GM12891 (cell line): ENCODE measurements around the gene PRMT7.

ENCODE experiments used
- POLR2A ChIP-seq: IDR thresholded peaks from 2 replicates; pipeline ENCODE4 v1.6.1; 2011; ENCODE audit warnings: low read depth, low read length, control low read depth
- POLR2AphosphoS5 ChIP-seq: IDR thresholded peaks from 2 replicates; pipeline ENCODE4 v1.6.1; 2011; ENCODE audit warnings: low read depth, low read length, control low read depth
- TAF1 ChIP-seq: IDR thresholded peaks from 2 replicates; pipeline ENCODE4 v1.6.1; 2011; ENCODE audit warnings: low read depth, low read length, control low read depth

DNA sequence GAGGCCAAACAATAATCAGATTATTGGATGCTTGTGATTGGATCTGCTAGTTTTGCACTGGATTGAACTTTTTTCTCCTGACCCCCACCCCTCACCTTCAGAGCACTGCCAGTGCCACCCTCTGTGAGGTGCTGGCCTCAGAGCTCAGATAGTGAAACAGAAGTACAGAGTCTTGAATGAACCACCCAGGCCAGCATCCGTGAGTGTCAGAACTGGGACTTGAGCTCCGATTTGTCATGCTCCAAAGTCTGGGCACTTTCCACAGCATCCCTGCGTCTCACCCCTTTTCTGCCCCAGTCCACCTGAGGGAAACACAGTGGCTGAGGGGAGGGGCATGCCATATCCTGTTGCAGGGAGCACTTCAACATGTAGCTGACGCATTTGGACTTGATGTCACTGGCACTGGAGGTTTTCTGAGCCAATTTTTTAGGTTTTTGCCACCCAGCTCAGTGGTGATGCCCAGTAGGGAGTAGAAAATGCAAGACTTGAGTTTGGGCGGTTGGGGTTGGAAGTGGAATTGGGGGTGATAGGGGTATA lies 90.2 kb downstream of the PRMT7 start:
- no peak for TF ChIP-seq POLR2AphosphoS5
- no peak for TF ChIP-seq POLR2A
- no peak for TF ChIP-seq TAF1
